H9 (cell line): Measurements from ENCODE around the gene DAAM2. TPM values are rescaled to one million over a fixed set of nuclear protein-coding genes. Genes with fewer than 3 reads are reported as not detected.

ENCODE experiments used
- DNase-seq: peaks from one replicate; pipeline ENCODE4 v3.0.0-alpha.2; 2017
- H2AFZ ChIP-seq: one replicate; pipeline ENCODE4 v1.6.1; 2013; ENCODE audit warnings: mild to moderate bottlenecking, low read length, control low read depth, moderate library complexity
- H2AK5ac ChIP-seq: 2 replicates; pipeline ENCODE4 v1.6.1; 2013; ENCODE audit warnings: low read length, control low read depth, mixed read lengths; ENCODE audit not compliant: insufficient read length
- H2BK120ac ChIP-seq: one replicate; pipeline ENCODE4 v1.6.1; 2013; ENCODE audit warnings: low read depth, mild to moderate bottlenecking, low read length, control low read depth, inconsistent platforms; ENCODE audit not compliant: poor library complexity, severe bottlenecking
- H2BK12ac ChIP-seq: 2 replicates; pipeline ENCODE4 v1.6.1; 2013; ENCODE audit warnings: low read length, control low read depth, mixed read lengths, low read depth; ENCODE audit not compliant: insufficient read length
- H2BK15ac ChIP-seq: 2 replicates; pipeline ENCODE4 v1.6.1; 2013; ENCODE audit warnings: low read depth, low read length, control low read depth
- H2BK20ac ChIP-seq: one replicate; pipeline ENCODE4 v1.6.1; 2013; ENCODE audit warnings: low read depth, mild to moderate bottlenecking, low read length, control low read depth, inconsistent platforms; ENCODE audit not compliant: poor library complexity, severe bottlenecking
- H2BK5ac ChIP-seq: 2 replicates; pipeline ENCODE4 v1.6.1; 2013; ENCODE audit warnings: low read length, control low read depth, mixed read lengths; ENCODE audit not compliant: insufficient read length
- H3K14ac ChIP-seq: 2 replicates; pipeline ENCODE4 v1.6.1; 2013; ENCODE audit warnings: low read length, control low read depth; ENCODE audit not compliant: insufficient read depth
- H3K18ac ChIP-seq: 2 replicates; pipeline ENCODE4 v1.6.1; 2013; ENCODE audit warnings: low read depth, mild to moderate bottlenecking, mixed read lengths, low read length, control low read depth; ENCODE audit not compliant: insufficient read length
- H3K23ac ChIP-seq: 2 replicates; pipeline ENCODE4 v1.6.1; 2013; ENCODE audit warnings: low read length, control low read depth, mixed read lengths, low read depth; ENCODE audit not compliant: insufficient read length
- H3K23me2 ChIP-seq: 2 replicates; pipeline ENCODE4 v1.6.1; 2013; ENCODE audit warnings: low read depth, mild to moderate bottlenecking, mixed read lengths, low read length, control low read depth; ENCODE audit not compliant: insufficient read length, poor library complexity, severe bottlenecking
- H3K27ac ChIP-seq: 2 replicates; pipeline ENCODE4 v1.5.1; 2013; ENCODE audit warnings: low read length, control low read depth, mixed read lengths, low read depth; ENCODE audit not compliant: insufficient read length
- H3K27me3 ChIP-seq: 2 replicates; pipeline ENCODE4 v1.6.1; 2013; ENCODE audit warnings: low read length, control low read depth, inconsistent platforms; ENCODE audit not compliant: insufficient read depth
- H3K4ac ChIP-seq: 2 replicates; pipeline ENCODE4 v1.6.1; 2013; ENCODE audit warnings: low read depth, mild to moderate bottlenecking, control low read depth, inconsistent platforms, low read length, moderate library complexity
- H3K4me1 ChIP-seq: 2 replicates; pipeline ENCODE4 v1.6.1; 2013; ENCODE audit warnings: low read length, control low read depth, inconsistent platforms; ENCODE audit not compliant: insufficient read depth
- H3K4me2 ChIP-seq: 2 replicates; pipeline ENCODE4 v1.6.1; 2013; ENCODE audit warnings: low read length, control low read depth, mixed read lengths; ENCODE audit not compliant: insufficient read length, insufficient read depth
- H3K56ac ChIP-seq: 2 replicates; pipeline ENCODE4 v1.6.1; 2013; ENCODE audit warnings: low read depth, mild to moderate bottlenecking, mixed read lengths, low read length, control low read depth; ENCODE audit not compliant: insufficient read length
- H3K79me1 ChIP-seq: 2 replicates; pipeline ENCODE4 v1.6.1; 2013; ENCODE audit warnings: low read depth, mild to moderate bottlenecking, moderate library complexity, low read length, control low read depth, inconsistent platforms; ENCODE audit not compliant: insufficient read depth, poor library complexity, severe bottlenecking
- H3K79me2 ChIP-seq: 2 replicates; pipeline ENCODE4 v1.6.1; 2013; ENCODE audit warnings: low read length, control low read depth, inconsistent platforms; ENCODE audit not compliant: insufficient read depth
- H3K9ac ChIP-seq: 2 replicates; pipeline ENCODE4 v1.6.1; 2013; ENCODE audit warnings: low read length, control low read depth, mixed read lengths; ENCODE audit not compliant: insufficient read length; ENCODE audit errors: extremely low read depth
- H3K9me3 ChIP-seq: one replicate; pipeline ENCODE4 v1.6.1; 2013; ENCODE audit warnings: low read depth, low read length, inconsistent platforms; ENCODE audit not compliant: control insufficient read depth
- H3T11ph ChIP-seq: one replicate; pipeline ENCODE4 v1.6.1; 2013; ENCODE audit warnings: mild to moderate bottlenecking, low read length, control low read depth, inconsistent platforms
- H4K20me1 ChIP-seq: one replicate; pipeline ENCODE4 v1.6.1; 2013; ENCODE audit not compliant: control insufficient read depth, insufficient read length, insufficient read depth
- H4K5ac ChIP-seq: 2 replicates; pipeline ENCODE4 v1.6.1; 2013; ENCODE audit warnings: low read depth, mild to moderate bottlenecking, mixed read lengths, low read length, control low read depth; ENCODE audit not compliant: insufficient read length
- H4K8ac ChIP-seq: replicated peaks from 2 replicates; pipeline ENCODE4 v1.6.1; 2013; ENCODE audit warnings: low read length, control low read depth, mixed read lengths, low read depth; ENCODE audit not compliant: insufficient read length
- H4K91ac ChIP-seq: 2 replicates; pipeline ENCODE4 v1.6.1; 2013; ENCODE audit warnings: low read depth, mild to moderate bottlenecking, moderate library complexity, mixed read lengths, low read length, control low read depth; ENCODE audit not compliant: insufficient read length
- H3K27ac Mint-ChIP-seq, 3 experiments: 2 replicates in 2 of 3; 3 replicates in 1 of 3; pipeline ENCODE4 v1.8.0; 2020 to 2021; ENCODE audit warnings: mixed read lengths in 3 of 3, mild to moderate bottlenecking in 1 of 3, moderate library complexity in 1 of 3
- H3K27me3 Mint-ChIP-seq: 2 replicates; pipeline ENCODE4 v1.8.0; 2021; ENCODE audit warnings: low read depth, mild to moderate bottlenecking, moderate library complexity, mixed read lengths
- H3K36me3 Mint-ChIP-seq, 3 experiments: 2 replicates in 2 of 3; 3 replicates in 1 of 3; pipeline ENCODE4 v1.8.0; 2020 to 2021; ENCODE audit warnings: low read depth in 3 of 3, mixed read lengths in 3 of 3; ENCODE audit not compliant: insufficient read depth in 1 of 3
- H3K4me1 Mint-ChIP-seq, 2 experiments: 2 replicates each; pipeline ENCODE4 v1.8.0; 2020; ENCODE audit warnings: mixed read lengths in 2 of 2
- H3K4me3 Mint-ChIP-seq, 2 experiments: 2 replicates in 1 of 2; 3 replicates in 1 of 2; pipeline ENCODE4 v1.8.0; 2020 to 2021; ENCODE audit warnings: mild to moderate bottlenecking in 2 of 2, mixed read lengths in 2 of 2, moderate library complexity in 1 of 2
- H3K9me3 Mint-ChIP-seq, 2 experiments: 2 replicates in 1 of 2; 3 replicates in 1 of 2; pipeline ENCODE4 v1.8.0; 2020; ENCODE audit warnings: mild to moderate bottlenecking in 2 of 2, mixed read lengths in 2 of 2, moderate library complexity in 1 of 2
- CTCF ChIP-seq: fragments of 200-600 bp; sonication (generic); conservative IDR thresholded peaks from 3 replicates; pipeline ENCODE4 v1.8.0; 2021; ENCODE audit warnings: antibody characterized with exemption, mild to moderate bottlenecking
- WGBS: extraction: QIAGEN DNeasy Blood & Tissue Kit; methylation state at CpG from one replicate; pipeline ENCODE4 v1.1.7; 2013; ENCODE audit warnings: missing lambda C conversion rate, low lambda C conversion rate, mixed read lengths; ENCODE audit not compliant: insufficient read length; ENCODE audit errors: extremely low coverage; 5-methylcytosine and 5-hydroxymethylcytosine counted together
- total RNA-seq: library from RNA; stranded (reverse); gene quantifications from 2 replicates; pipeline ENCODE4 v1.2.1, GENCODE V29; 2021

Gene DAAM2
- total RNA-seq, 1 experiment from 2014 or later: 1.1 TPM

- no peak overlapping the region for H3K27ac Mint-ChIP-seq
- no peaks in the 10 kb centered on the region; the same call in 1 of the 2 replicates for H3K4me1 ChIP-seq
- no peaks in the 10 kb centered on the region for H4K20me1 ChIP-seq
Observed at GRCh38 chr6:39840781-39841180, 48.6 kb downstream of the DAAM2 start.

More at GRCh38 chr6:39840781-39841180, 48.6 kb downstream of the DAAM2 start:
- WGBS: no CpG with 5 or more reads among the region's 6 CpGs
- H3K4me3 Mint-ChIP-seq: no peak overlapping the region
- Histone ChIP-seq H3K27me3 (no peaks in the 10 kb centered on the region), H2BK120ac (no peak overlapping the region), H3K79me1 (no peaks in the 10 kb centered on the region), H3K4me2 (no peak overlapping the region), H3K9me3 (no peaks in the 10 kb centered on the region), H4K5ac (no peak overlapping the region), H2AK5ac (no peak overlapping the region), H3K18ac (no peak overlapping the region), H3K79me2 (no peaks in the 10 kb centered on the region), H3K23me2 (no peaks in the 10 kb centered on the region), H4K8ac (no peak overlapping the region), H2BK5ac (no peak overlapping the region), H3K14ac (no peak overlapping the region), H3K23ac (no peak overlapping the region), H2BK20ac (no peak overlapping the region), H2AFZ (no peak overlapping the region), H4K91ac (no peak overlapping the region), H3K9ac (no peak overlapping the region), H3K56ac (no peak overlapping the region), H3K27ac (no peak overlapping the region), H2BK12ac (no peak overlapping the region), H3T11ph (no peak overlapping the region), H2BK15ac (no peak overlapping the region), H3K4ac (no peak overlapping the region)
- TF ChIP-seq CTCF: no peak
- DNase-seq: no peak
- no peaks in the 10 kb centered on the region for H3K9me3 Mint-ChIP-seq
- peaks cover 7 to 18% of the 10 kb centered on the region in 2 experiments for H3K4me1 Mint-ChIP-seq
- no peaks in the 10 kb centered on the region; the same call in 1 of the 2 replicates for H3K27me3 Mint-ChIP-seq
- no peaks in the 10 kb centered on the region for H3K36me3 Mint-ChIP-seq
